HCT116 (cell line): ENCODE results near the gene CNGA1. TPM values are rescaled to one million over a fixed set of nuclear protein-coding genes. Genes with fewer than 3 reads are reported as not detected.

ENCODE experiments used
- ATAC-seq: fragments of 200-7000 bp; cut with Tn5 transposase; 2 replicates; pipeline ENCODE4 v1.9.1; 2020; ENCODE audit warnings: mild to moderate bottlenecking, moderate library complexity
- BruUV-seq: library from RNA; stranded (reverse); fragments of 400-500 nt; replicated peaks from 2 replicates; lab custom pipeline; 2021; lab: Mats Ljungman, UMichigan
- CTCF ChIA-PET: fragments of 300-600 bp; sonication (Branson Sonifier 250); formaldehyde crosslinking; loops from one replicate; lab custom pipeline; 2021; ENCODE audit warnings: antibody characterized with exemption; lab: Charles Lee
- POLR2A ChIA-PET: fragments of 300-600, 350-600 bp; sonication (Branson Sonifier 250); formaldehyde crosslinking; loops from one replicate; lab custom pipeline; 2021; ENCODE audit warnings: antibody characterized with exemption; lab: Charles Lee
- RAD21 ChIA-PET, 2 experiments: fragments of 300-600 bp; sonication (Branson Sonifier 250); formaldehyde crosslinking; loops; one replicate each; lab custom pipeline; 2023; ENCODE audit warnings: low total read pairs in 2 of 2; ENCODE audit not compliant: uncharacterized antibody in 2 of 2, unreplicated experiment in 2 of 2, low non-redundant PET in 1 of 2; lab: Charles Lee
- DNase-seq: peaks from one replicate; pipeline ENCODE4 v3.0.0-alpha.2; 2010; ENCODE audit warnings: low read depth, low spot score
- H2AFZ ChIP-seq: fragments of 200-600 bp; shearing (Covaris generic), sonication (generic); 2 replicates; pipeline ENCODE4 v1.6.1; 2017; ENCODE audit warnings: low read depth, mixed run types, mixed read lengths, antibody characterized with exemption, low read length; ENCODE audit not compliant: poor library complexity, severe bottlenecking
- H3K27ac ChIP-seq: 2 replicates; pipeline ENCODE4 v1.5.1; 2012; ENCODE audit warnings: low read depth, low read length
- H3K27me3 ChIP-seq: fragments of 200-600 bp; sonication (generic); 2 replicates; pipeline ENCODE4 v1.6.1; 2016; ENCODE audit warnings: mixed run types, low read length, mixed read lengths; ENCODE audit not compliant: insufficient read depth
- H3K36me3 ChIP-seq, 2 experiments: fragments of 200-500 bp in 1 of 2; fragments of 200-600 bp in 1 of 2; sonication (Bioruptor generic) in 1 of 2; sonication (generic) in 1 of 2; 2 replicates each; pipeline versions ENCODE4 v1.5.1 to v1.6.1; 2014 to 2016; ENCODE audit warnings: low read length in 2 of 2, inconsistent platforms in 1 of 2, mixed read lengths in 1 of 2, mixed run types in 1 of 2; ENCODE audit not compliant: insufficient read depth in 2 of 2, control insufficient read depth in 1 of 2
- H3K4me1 ChIP-seq, 2 experiments: fragments of 200-600 bp in 1 of 2; sonication (generic) in 1 of 2; 2 replicates each; pipeline versions ENCODE4 v1.5.1 to v1.6.1; 2012 to 2017; ENCODE audit warnings: low read length in 2 of 2, inconsistent platforms in 1 of 2, mild to moderate bottlenecking in 1 of 2, mixed read lengths in 1 of 2, mixed run types in 1 of 2, moderate library complexity in 1 of 2; ENCODE audit not compliant: insufficient read depth in 2 of 2, control insufficient read depth in 1 of 2
- H3K4me2 ChIP-seq: fragments of 200-600 bp; sonication (generic); 2 replicates; pipeline ENCODE4 v1.6.1; 2017; ENCODE audit warnings: mixed run types, low read length, mixed read lengths
- H3K4me3 ChIP-seq, 2 experiments: fragments of 200-600 bp in 1 of 2; sonication (generic) in 1 of 2; replicated peaks in 1 of 2; 2 replicates each; pipeline ENCODE4 v1.5.1; 2011 to 2016; ENCODE audit warnings: low read length in 2 of 2, control low read depth in 1 of 2, low read depth in 1 of 2, mild to moderate bottlenecking in 1 of 2, mixed read lengths in 1 of 2, mixed run types in 1 of 2
- H3K79me2 ChIP-seq: fragments of 200-600 bp; sonication (generic); 2 replicates; pipeline ENCODE4 v1.6.1; 2017; ENCODE audit warnings: mild to moderate bottlenecking, mixed run types, low read length, moderate library complexity, mixed read lengths; ENCODE audit not compliant: insufficient read depth
- H3K9ac ChIP-seq: fragments of 200-600 bp; sonication (generic); 2 replicates; pipeline ENCODE4 v1.6.1; 2016; ENCODE audit warnings: low read length, mixed read lengths
- H3K9me2 ChIP-seq: fragments of 200-600 bp; sonication (generic), shearing (Covaris generic); 2 replicates; pipeline ENCODE4 v1.6.1; 2017; ENCODE audit warnings: mixed run types, mild to moderate bottlenecking, moderate library complexity; ENCODE audit not compliant: insufficient read depth
- H3K9me3 ChIP-seq, 2 experiments: fragments of 200-500 bp in 1 of 2; fragments of 200-600 bp in 1 of 2; sonication (Bioruptor generic) in 1 of 2; sonication (generic) in 1 of 2; 2 replicates each; pipeline ENCODE4 v1.6.1; 2014 to 2017; ENCODE audit warnings: low read length in 2 of 2, mixed read lengths in 2 of 2, inconsistent platforms in 1 of 2, low read depth in 1 of 2, mild to moderate bottlenecking in 1 of 2, mixed run types in 1 of 2, moderate library complexity in 1 of 2; ENCODE audit not compliant: control insufficient read depth in 1 of 2, insufficient read depth in 1 of 2
- H4K20me1 ChIP-seq: fragments of 200-600 bp; sonication (generic), shearing (Covaris generic); 2 replicates; pipeline ENCODE4 v1.6.1; 2017; ENCODE audit warnings: mixed run types, mild to moderate bottlenecking, moderate library complexity; ENCODE audit not compliant: insufficient read depth
- CBX3 ChIP-seq: IDR thresholded peaks from 2 replicates; pipeline ENCODE4 v1.6.1; 2012; ENCODE audit warnings: low read depth
- CEBPB ChIP-seq: IDR thresholded peaks from 2 replicates; pipeline ENCODE4 v1.6.1; 2012; ENCODE audit warnings: low read depth
- EGR1 ChIP-seq: IDR thresholded peaks from 2 replicates; pipeline ENCODE4 v1.6.1; 2012; ENCODE audit warnings: low read depth
- EZH2 ChIP-seq: fragments of 200-600 bp; sonication (generic); IDR thresholded peaks from 2 replicates; pipeline ENCODE4 v1.6.1; 2017; ENCODE audit warnings: antibody characterized with exemption, mixed run types
- EZH2phosphoT487 ChIP-seq: fragments of 200-600 bp; IDR thresholded peaks from 2 replicates; pipeline ENCODE4 v1.6.1; 2018; ENCODE audit warnings: antibody characterized with exemption, borderline replicate concordance
- JUND ChIP-seq: IDR thresholded peaks from 2 replicates; pipeline ENCODE4 v1.6.1; 2012
- POLR2A ChIP-seq: IDR thresholded peaks from 2 replicates; pipeline ENCODE4 v1.7.0; 2011; ENCODE audit warnings: borderline replicate concordance; ENCODE audit not compliant: insufficient read depth, insufficient read length; ENCODE audit errors: extremely low read depth
- RAD21 ChIP-seq: IDR thresholded peaks from 2 replicates; pipeline ENCODE4 v1.6.1; 2012; ENCODE audit warnings: low read depth, mild to moderate bottlenecking
- SIN3A ChIP-seq: IDR thresholded peaks from 2 replicates; pipeline ENCODE4 v1.6.1; 2012; ENCODE audit warnings: low read depth
- SP1 ChIP-seq: IDR thresholded peaks from 2 replicates; pipeline ENCODE4 v1.6.1; 2012; ENCODE audit warnings: low read depth
- SRF ChIP-seq: IDR thresholded peaks from 2 replicates; pipeline ENCODE4 v1.6.1; 2012; ENCODE audit warnings: low read depth
- TCF7L2 ChIP-seq: IDR thresholded peaks from 2 replicates; pipeline ENCODE4 v1.7.0; 2011; ENCODE audit warnings: borderline replicate concordance, inconsistent platforms; ENCODE audit not compliant: insufficient read depth, insufficient read length; ENCODE audit errors: extremely low read depth
- YY1 ChIP-seq: IDR thresholded peaks from 2 replicates; pipeline ENCODE4 v1.6.1; 2011; ENCODE audit warnings: low read length, low read depth, moderate library complexity, mild to moderate bottlenecking; ENCODE audit not compliant: insufficient replicate concordance; ENCODE audit errors: extremely low read depth
- ZFX ChIP-seq: fragments of 450-650 bp; IDR thresholded peaks from 2 replicates; pipeline ENCODE4 v1.6.1; 2017
- ZNF274 ChIP-seq: fragments of 200-500 bp; sonication (Bioruptor generic); IDR thresholded peaks from 2 replicates; pipeline ENCODE4 v1.6.1; 2014; ENCODE audit warnings: mild to moderate bottlenecking, low read depth, low read length, inconsistent platforms
- intact Hi-C: fragments of 100-400 bp; cut with micrococcal nuclease; formaldehyde crosslinking; loops from 2 replicates; pipeline ENCODE4 v1.10.0; 2022
- total RNA-seq: library from RNA; stranded (reverse); gene quantifications from one replicate; pipeline ENCODE4 v1.2.1, GENCODE V29; 2021; ENCODE audit not compliant: unreplicated experiment
- TF ChIP-seq, protein P1 (sequence below): IDR thresholded peaks from 2 replicates; pipeline ENCODE4 v1.6.1; 2012
- TF ChIP-seq, protein P2 (sequence below), 3 experiments: fragments of 200-600 bp in 1 of 3; sonication (generic) in 1 of 3; IDR thresholded peaks in 2 of 3; conservative IDR thresholded peaks in 1 of 3; 2 replicates each; pipeline ENCODE4 v1.5.1; 2012 to 2017; ENCODE audit warnings: low read depth in 2 of 3, low read length in 2 of 3, antibody characterized with exemption in 1 of 3, borderline replicate concordance in 1 of 3, control low read depth in 1 of 3, mild to moderate bottlenecking in 1 of 3, mixed read lengths in 1 of 3, mixed run types in 1 of 3, moderate library complexity in 1 of 3; ENCODE audit not compliant: insufficient read depth in 1 of 3

Gene CNGA1
- total RNA-seq, 1 experiment from 2014 or later, result 2.1 TPM

DNA sequence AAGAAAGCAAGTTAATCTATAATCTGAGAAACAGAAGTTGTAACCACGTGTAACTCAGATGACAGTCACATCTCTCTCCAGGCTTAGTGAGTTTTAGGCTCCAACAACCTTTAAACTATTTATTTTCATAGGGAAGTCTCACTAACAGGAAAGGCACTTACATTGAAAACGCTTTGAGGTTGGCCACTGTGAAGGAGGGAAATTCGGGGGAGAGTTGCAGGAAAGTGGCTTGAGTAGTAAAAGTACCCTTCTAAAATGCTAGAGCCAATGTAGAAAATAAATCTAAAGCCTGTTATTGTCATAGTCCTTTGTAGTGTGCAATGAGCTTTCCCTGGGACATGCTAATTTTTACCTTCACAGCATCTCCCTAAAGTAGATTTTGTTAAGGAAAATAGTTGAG is 101.1 kb downstream of the CNGA1 start (continued):
- TF ChIP-seq, protein P1, sequence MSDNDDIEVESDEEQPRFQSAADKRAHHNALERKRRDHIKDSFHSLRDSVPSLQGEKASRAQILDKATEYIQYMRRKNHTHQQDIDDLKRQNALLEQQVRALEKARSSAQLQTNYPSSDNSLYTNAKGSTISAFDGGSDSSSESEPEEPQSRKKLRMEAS, result no peak
- TF ChIP-seq ZNF274 (no peak), POLR2A (no peak), JUND (no peak), SIN3A (no peak), CBX3 (no peak), CEBPB (no peak), EGR1 (no peak)

DNA sequence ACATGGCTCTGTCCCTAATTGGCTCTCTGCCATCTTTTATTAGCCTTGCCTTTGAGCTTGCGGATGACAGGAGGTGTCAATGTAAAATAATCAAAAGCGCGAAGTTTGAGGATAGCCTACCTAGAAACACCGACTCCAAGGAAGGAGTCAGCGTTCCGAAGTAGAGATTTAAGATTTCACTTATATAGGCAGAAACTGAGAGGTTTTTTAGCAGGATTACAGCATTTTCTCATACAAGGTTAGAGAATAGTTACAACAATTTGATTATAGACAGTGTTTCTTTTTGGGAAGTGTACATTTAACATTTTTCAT is 101.6 kb downstream of the CNGA1 start:
- BruUV-seq, result TSS peak; percentile 56

More for the DNA sequence above, 101.6 kb downstream of the CNGA1 start:
- DNase-seq (no peak), ATAC-seq (peak; percentile 14; the same call in 1 of the 2 replicates)
- Histone ChIP-seq H3K9ac (no peak overlapping the region), H3K4me3 (peak overlapping the region; percentile 32 to 56), H3K36me3 (peaks cover 2 to 11% of the 10 kb centered on the region in 2 experiments; a peak in 1 of 4 replicates), H3K9me2 (no peaks in the 10 kb centered on the region), H3K9me3 (no peaks in the 10 kb centered on the region), H3K27ac (no peak overlapping the region), H4K20me1 (peaks cover 6% of the 10 kb centered on the region; the same call in 1 of the 2 replicates), H3K4me1 (peaks cover 0 to 10% of the 10 kb centered on the region in 2 experiments; a peak in 3 of 4 replicates), H3K4me2 (peak overlapping the region; percentile 85), H3K27me3 (no peaks in the 10 kb centered on the region), H3K79me2 (peaks cover 43% of the 10 kb centered on the region), H2AFZ (peak overlapping the region; percentile 95)
- ChIA-PET RAD21 (no interaction called here), POLR2A (interaction anchor here (0.6 to 1.4 kb wide), 6 partner anchors 10 to 233 kb away, joined by 3 to 5 read pairs (median 3); no protein-coding TSS in a partner anchor), CTCF (no interaction called here)
- TF ChIP-seq SP1, result no peak
- no peak for TF ChIP-seq TCF7L2
- TF ChIP-seq CEBPB, result no peak
- TF ChIP-seq YY1, result no peak
- no peak for TF ChIP-seq CBX3
- TF ChIP-seq, protein P2, sequence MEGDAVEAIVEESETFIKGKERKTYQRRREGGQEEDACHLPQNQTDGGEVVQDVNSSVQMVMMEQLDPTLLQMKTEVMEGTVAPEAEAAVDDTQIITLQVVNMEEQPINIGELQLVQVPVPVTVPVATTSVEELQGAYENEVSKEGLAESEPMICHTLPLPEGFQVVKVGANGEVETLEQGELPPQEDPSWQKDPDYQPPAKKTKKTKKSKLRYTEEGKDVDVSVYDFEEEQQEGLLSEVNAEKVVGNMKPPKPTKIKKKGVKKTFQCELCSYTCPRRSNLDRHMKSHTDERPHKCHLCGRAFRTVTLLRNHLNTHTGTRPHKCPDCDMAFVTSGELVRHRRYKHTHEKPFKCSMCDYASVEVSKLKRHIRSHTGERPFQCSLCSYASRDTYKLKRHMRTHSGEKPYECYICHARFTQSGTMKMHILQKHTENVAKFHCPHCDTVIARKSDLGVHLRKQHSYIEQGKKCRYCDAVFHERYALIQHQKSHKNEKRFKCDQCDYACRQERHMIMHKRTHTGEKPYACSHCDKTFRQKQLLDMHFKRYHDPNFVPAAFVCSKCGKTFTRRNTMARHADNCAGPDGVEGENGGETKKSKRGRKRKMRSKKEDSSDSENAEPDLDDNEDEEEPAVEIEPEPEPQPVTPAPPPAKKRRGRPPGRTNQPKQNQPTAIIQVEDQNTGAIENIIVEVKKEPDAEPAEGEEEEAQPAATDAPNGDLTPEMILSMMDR (IDR thresholded peaks at IDR 0.05 in 2 of 3, conservative IDR thresholded peaks at IDR 0.05 in 1 of 3; ENCODE audit: borderline replicate concordance in 1 of 3, insufficient read depth in 1 of 3, low read depth in 2 of 3, low read length in 2 of 3), result no peak
- TF ChIP-seq EZH2phosphoT487, result no peak
- TF ChIP-seq ZFX, result no peak
- TF ChIP-seq SRF, result no peak
- TF ChIP-seq, protein P1, result no peak
- no peak for TF ChIP-seq RAD21
- no peak for TF ChIP-seq EZH2
- intact Hi-C loops, result no loop called here
